ENCODE data around the gene CS. TPM values are rescaled to one million over a fixed set of nuclear protein-coding genes. Genes with fewer than 3 reads are reported as not detected.

The CS gene
- total and polyA plus RNA-seq, 2 of the 4 experiments (the other 2 are of a cell fraction), result 139 to 146 TPM

- peaks cover 0 to 14% of the 10 kb centered on the region in 2 experiments; a peak in 2 of 4 replicates for H3K79me1 ChIP-seq (ENCODE audit: low read depth in 1 of 2, low read length in 2 of 2)
- H3K4ac ChIP-seq (ENCODE audit: low read depth, low read length), result no peak overlapping the region
- H4K91ac ChIP-seq (ENCODE audit: insufficient read depth, low read depth, low read length), result no peak overlapping the region
- H3K27ac ChIP-seq (ENCODE audit: insufficient read depth, low read length), result no peak overlapping the region
- H4K20me1 ChIP-seq (ENCODE audit: insufficient read depth, low read length), result peaks cover 19% of the 10 kb centered on the region
- in situ Hi-C loops (cut with MboI; ENCODE audit: low sequenced_read_pairs) (no loop called here), intact Hi-C loops (cut with micrococcal nuclease) (no loop called here), dilution Hi-C loops (cut with HindIII; ENCODE audit: low sequenced_read_pairs, unreplicated experiment) (no loop called here)
- H2BK15ac ChIP-seq (ENCODE audit: low read depth, low read length), result no peak overlapping the region
- peaks cover 19% of the 10 kb centered on the region for H3K36me3 ChIP-seq (ENCODE audit: control insufficient read depth, insufficient read depth, low read length)
- H3K14ac ChIP-seq (replicated peaks; ENCODE audit: low read depth, low read length), result no peak overlapping the region
- H2BK20ac ChIP-seq (ENCODE audit: low read depth, low read length), result no peak overlapping the region
- no peak overlapping the region for H3K4me2 ChIP-seq (ENCODE audit: low read depth, low read length)
- H3K4me1 ChIP-seq (ENCODE audit: control insufficient read depth, insufficient read depth, low read length), result peaks cover 5% of the 10 kb centered on the region; the same call in 1 of the 2 replicates
- no TSS peak for BruUV-seq (replicated peaks)
- no peak overlapping the region for H2BK120ac ChIP-seq (ENCODE audit: low read depth, low read length)
- WGBS, 2 experiments (ENCODE audit: extremely low coverage in 2 of 2, insufficient read length in 1 of 2), result 84% methylated on average over 7 of the region's 16 CpGs; no CpG with 5 or more reads in 1 of the 2 experiments
- H2AK5ac ChIP-seq (ENCODE audit: low read depth, low read length), result no peak overlapping the region
- H3K23ac ChIP-seq (ENCODE audit: low read depth, low read length), result no peak overlapping the region
- H3K9ac ChIP-seq (ENCODE audit: low read depth, low read length), result no peak overlapping the region
- no peak overlapping the region for H2AFZ ChIP-seq (replicated peaks; ENCODE audit: low read length, poor library complexity)
- H4K8ac ChIP-seq (ENCODE audit: low read depth in 2 of 2, low read length in 2 of 2), result no peak overlapping the region
- no peak for DNase-seq
- H3K4me3 ChIP-seq (ENCODE audit: insufficient read depth, low read depth, low read length), result no peak overlapping the region
- ChIA-PET CTCF (no interaction called here), POLR2A (ENCODE audit: unreplicated experiment) (no interaction called here)
- no peak for ATAC-seq (ENCODE audit: low read depth)
- no peaks in the 10 kb centered on the region for H3K9me3 ChIP-seq (ENCODE audit: control insufficient read depth, insufficient read depth, low read length)
- H2AK9ac ChIP-seq (replicated peaks; ENCODE audit: low read depth, low read length, poor library complexity), result no peak overlapping the region
- peaks cover 14% of the 10 kb centered on the region; the same call in 1 of the 2 replicates for H3K9me1 ChIP-seq (ENCODE audit: insufficient read depth, low read length)
- no peak overlapping the region for H4K5ac ChIP-seq (ENCODE audit: low read depth, low read length)
- TF ChIP-seq RFX5 (IDR thresholded peaks at IDR 0.05; ENCODE audit: low read depth, low read length), result no peak
- no peak for TF ChIP-seq FOS (IDR thresholded peaks at IDR 0.05; ENCODE audit: low read depth, low read length)
- no peak for TF ChIP-seq MXI1 (IDR thresholded peaks at IDR 0.05; ENCODE audit: borderline replicate concordance, low read depth, low read length)
- no peak for TF ChIP-seq RCOR1 (IDR thresholded peaks at IDR 0.05; ENCODE audit: insufficient replicate concordance, low read length)
- no peak for TF ChIP-seq CHD1 (IDR thresholded peaks at IDR 0.05; ENCODE audit: low read depth, low read length)
- TF ChIP-seq MAFK (IDR thresholded peaks at IDR 0.05; ENCODE audit: low read depth, low read length), result no peak
- TF ChIP-seq NFE2L2 (IDR thresholded peaks at IDR 0.05; ENCODE audit: low read depth, low read length), result no peak
- no peak for TF ChIP-seq BHLHE40 (IDR thresholded peaks at IDR 0.05; ENCODE audit: low read depth, low read length)
- no peak for TF ChIP-seq RAD21 (IDR thresholded peaks at IDR 0.05; ENCODE audit: low read length)
- no peak for TF ChIP-seq SMC3 (IDR thresholded peaks at IDR 0.05; ENCODE audit: low read depth, low read length)
- TF ChIP-seq POLR2A (IDR thresholded peaks at IDR 0.05; ENCODE audit: low read depth, low read length), result no peak
- no peak for TF ChIP-seq ELK1 (IDR thresholded peaks at IDR 0.05; ENCODE audit: borderline replicate concordance, low read depth, low read length)
- TF ChIP-seq MAZ (IDR thresholded peaks at IDR 0.05; ENCODE audit: borderline replicate concordance, low read depth, low read length), result no peak
- no peak for TF ChIP-seq CTCF (conservative IDR thresholded peaks at IDR 0.05; ENCODE audit: low read depth, low read length)
- H3K27me3 ChIP-seq (ENCODE audit: control insufficient read depth, insufficient read depth, low read length), result no peaks in the 10 kb centered on the region
- H3K18ac ChIP-seq (ENCODE audit: low read depth, low read length), result no peak overlapping the region
- no peak overlapping the region for H2BK5ac ChIP-seq (ENCODE audit: low read depth, low read length, poor library complexity, severe bottlenecking)
- no peak overlapping the region for H3K56ac ChIP-seq (ENCODE audit: extremely low read depth, insufficient read depth, low read length)
Observed at GRCh38 chr12:56234746-56235436, 65.2 kb downstream of the CS start.
